IMR-90 (cell line): Measurements from ENCODE around the gene EDDM13.
"Not testable (repeated sequence)": the region's sequence is repeated elsewhere in the genome, so short reads cannot be mapped to it uniquely, and the experiment has no call there.

ENCODE experiments used
- CTCF ChIP-seq: conservative IDR thresholded peaks from 2 replicates; pipeline ENCODE4 v1.5.1; 2012; ENCODE audit warnings: mild to moderate bottlenecking, low read depth, low read length, improper control_type of control experiment
- MAZ ChIP-seq: IDR thresholded peaks from 2 replicates; pipeline ENCODE4 v1.6.1; 2012; ENCODE audit warnings: low read depth, mild to moderate bottlenecking, low read length, improper control_type of control experiment, moderate library complexity, borderline replicate concordance
- MXI1 ChIP-seq: IDR thresholded peaks from 2 replicates; pipeline ENCODE4 v1.6.1; 2012; ENCODE audit warnings: low read depth, mild to moderate bottlenecking, low read length, moderate library complexity, borderline replicate concordance
- POLR2A ChIP-seq: IDR thresholded peaks from 2 replicates; pipeline ENCODE4 v1.6.1; 2012; ENCODE audit warnings: mild to moderate bottlenecking, low read depth, low read length
- RAD21 ChIP-seq: IDR thresholded peaks from 2 replicates; pipeline ENCODE4 v1.6.1; 2012; ENCODE audit warnings: low read length, improper control_type of control experiment
- RFX5 ChIP-seq: IDR thresholded peaks from 2 replicates; pipeline ENCODE4 v1.8.0; 2012; ENCODE audit warnings: low read depth, mild to moderate bottlenecking, low read length, moderate library complexity

- not testable (repeated sequence) for TF ChIP-seq CTCF, POLR2A, MAZ, RAD21, MXI1, RFX5
These were observed 64.5 kb downstream of the EDDM13 start for GRCh38 chr19:56337077-56337476.
